Nephron (organoid): ENCODE data around the gene LRBA.
"Not testable (repeated sequence)": the region's sequence is repeated elsewhere in the genome, so short reads cannot be mapped to it uniquely, and the experiment has no call there.

Source experiments
- H3K27ac Mint-ChIP-seq, 3 experiments: 2 replicates each; pipeline ENCODE4 v1.8.0; 2020; ENCODE audit warnings: mixed read lengths in 3 of 3, mild to moderate bottlenecking in 2 of 3, moderate library complexity in 1 of 3
- H3K27me3 Mint-ChIP-seq: 2 replicates; pipeline ENCODE4 v1.8.0; 2021; ENCODE audit warnings: low read depth, mild to moderate bottlenecking, moderate library complexity, mixed read lengths
- H3K36me3 Mint-ChIP-seq: 2 replicates; pipeline ENCODE4 v1.8.0; 2020; ENCODE audit warnings: low read depth, mixed read lengths
- H3K4me1 Mint-ChIP-seq: 2 replicates; pipeline ENCODE4 v1.8.0; 2020; ENCODE audit warnings: mixed read lengths
- H3K4me3 Mint-ChIP-seq, 3 experiments: 2 replicates each; pipeline ENCODE4 v1.8.0; 2020; ENCODE audit warnings: mild to moderate bottlenecking in 3 of 3, mixed read lengths in 3 of 3, moderate library complexity in 2 of 3
- H3K9me3 Mint-ChIP-seq: 2 replicates; pipeline ENCODE4 v1.8.0; 2020; ENCODE audit warnings: mixed read lengths
- CTCF ChIP-seq, 3 experiments: fragments of 200-600 bp; sonication (generic); IDR thresholded peaks; one replicate each; pipeline ENCODE4 v1.5.0; 2021; ENCODE audit warnings: antibody characterized with exemption in 3 of 3; ENCODE audit not compliant: unreplicated experiment in 3 of 3

LRBA gene

GRCh38 chr4:151014521-151015458 is at the start of gene LRBA:
Gene LRBA (minus strand): TSS chr4:151015284. CDS start chr4:151014642, 642 bp downstream.
- Mint-ChIP-seq H3K27me3 (no peaks in the 10 kb centered on the region), H3K27ac (peak within 1 kb of the TSS; percentile 93 to 98 (median 97)), H3K36me3 (peaks cover 4% of the 10 kb centered on the region), H3K4me3 (peak within 1 kb of the TSS; percentile 99 to 100 (median 99)), H3K4me1 (peaks cover 27% of the 10 kb centered on the region), H3K9me3 (no peaks in the 10 kb centered on the region)
- no peak for TF ChIP-seq CTCF (IDR thresholded peaks at IDR 0.05; ENCODE audit: unreplicated experiment in 3 of 3)

GRCh38 chr4:151063143-151063542 is 48.1 kb upstream of the LRBA start:
- H3K4me3 Mint-ChIP-seq, H3K9me3 Mint-ChIP-seq, H3K27me3 Mint-ChIP-seq, H3K36me3 Mint-ChIP-seq, H3K27ac Mint-ChIP-seq, H3K4me1 Mint-ChIP-seq: not testable (repeated sequence)

GRCh38 chr4:151055539-151055938 is 40.5 kb upstream of the LRBA start:
- Mint-ChIP-seq H3K27me3 (no peaks in the 10 kb centered on the region), H3K9me3 (peaks cover 3% of the 10 kb centered on the region), H3K4me3 (no peak overlapping the region), H3K27ac (no peak overlapping the region), H3K4me1 (no peaks in the 10 kb centered on the region), H3K36me3 (no peaks in the 10 kb centered on the region)
- TF ChIP-seq CTCF (IDR thresholded peaks at IDR 0.05; ENCODE audit: unreplicated experiment in 3 of 3), result no peak

- Mint-ChIP-seq H3K27me3 (no peaks in the 10 kb centered on the region), H3K4me1 (no peaks in the 10 kb centered on the region), H3K9me3 (peaks cover 3% of the 10 kb centered on the region), H3K36me3 (no peaks in the 10 kb centered on the region), H3K4me3 (no peak overlapping the region), H3K27ac (no peak overlapping the region)
- no peak for TF ChIP-seq CTCF (IDR thresholded peaks at IDR 0.05; ENCODE audit: unreplicated experiment in 3 of 3)
Observed at GRCh38 chr4:151052785-151053184, 37.7 kb upstream of the LRBA start.

GRCh38 chr4:151049430-151049884 is 34.4 kb upstream of the LRBA start:
- H3K4me3 Mint-ChIP-seq, result no peak overlapping the region
- no peaks in the 10 kb centered on the region for H3K4me1 Mint-ChIP-seq
- no peaks in the 10 kb centered on the region for H3K36me3 Mint-ChIP-seq
- H3K9me3 Mint-ChIP-seq, result no peaks in the 10 kb centered on the region
- H3K27ac Mint-ChIP-seq, result no peak overlapping the region
- TF ChIP-seq CTCF (IDR thresholded peaks at IDR 0.05; ENCODE audit: unreplicated experiment in 3 of 3), result no peak
- H3K27me3 Mint-ChIP-seq, result no peaks in the 10 kb centered on the region

GRCh38 chr4:151048913-151049312 is 33.8 kb upstream of the LRBA start:
- Mint-ChIP-seq H3K27ac (no peak overlapping the region), H3K36me3 (no peaks in the 10 kb centered on the region), H3K9me3 (no peaks in the 10 kb centered on the region), H3K27me3 (no peaks in the 10 kb centered on the region), H3K4me1 (no peaks in the 10 kb centered on the region), H3K4me3 (no peak overlapping the region)
- no peak for TF ChIP-seq CTCF (IDR thresholded peaks at IDR 0.05; ENCODE audit: unreplicated experiment in 3 of 3)
